GM19240 (cell line): ENCODE measurements around the gene RPL11.
"Not testable (repeated sequence)": the region's sequence is repeated elsewhere in the genome, so short reads cannot be mapped to it uniquely, and the experiment has no call there.

Experiments used
- DNase-seq: peaks from one replicate; pipeline ENCODE4 v3.0.0; 2011; ENCODE audit warnings: low spot score; ENCODE audit not compliant: insufficient read length

The RPL11 gene

GRCh38 chr1:23684415-23684814, 7.2 kb upstream of the RPL11 start:
- no peak for DNase-seq

GRCh38 chr1:23685197-23685596, 6.4 kb upstream of the RPL11 start:
- DNase-seq, result not testable (repeated sequence)

- not testable (repeated sequence) for DNase-seq
Observed at GRCh38 chr1:23687680-23688079, 3.9 kb upstream of the RPL11 start.

GRCh38 chr1:23688281-23688680, 3.3 kb upstream of the RPL11 start:
- DNase-seq, result not testable (repeated sequence)

GRCh38 chr1:23692308-23692871, 784 bp downstream of the RPL11 start:
- DNase-seq, result no peak

GRCh38 chr1:23693599-23693998, 2.0 kb downstream of the RPL11 start:
- DNase-seq, result no peak

GRCh38 chr1:23694371-23694770, 2.8 kb downstream of the RPL11 start:
- no peak for DNase-seq

- DNase-seq, result no peak
Observed at GRCh38 chr1:23695667-23696066, 4.1 kb downstream of the RPL11 start.

GRCh38 chr1:23696335-23696989, 4.9 kb downstream of the RPL11 start:
- no peak for DNase-seq

GRCh38 chr1:23698466-23698865, 6.9 kb downstream of the RPL11 start:
- no peak for DNase-seq

GRCh38 chr1:23699280-23700179, 7.9 kb downstream of the RPL11 start:
- no peak for DNase-seq

GRCh38 chr1:23701310-23701709, 9.7 kb downstream of the RPL11 start:
- no peak for DNase-seq

GRCh38 chr1:23701996-23702395, 10.4 kb downstream of the RPL11 start:
- no peak for DNase-seq

- DNase-seq, result no peak
Observed at GRCh38 chr1:23704834-23705495, 13.4 kb downstream of the RPL11 start.

- DNase-seq, result no peak
Observed at GRCh38 chr1:23709229-23709628, 17.6 kb downstream of the RPL11 start.

GRCh38 chr1:23718482-23718881, 26.9 kb downstream of the RPL11 start:
- DNase-seq, result no peak

- no peak for DNase-seq
Observed at GRCh38 chr1:23719162-23719820, 27.7 kb downstream of the RPL11 start.

GRCh38 chr1:23720256-23720995, 28.8 kb downstream of the RPL11 start:
- DNase-seq, result no peak

- DNase-seq, result no peak
Observed at GRCh38 chr1:23722652-23723051, 31.0 kb downstream of the RPL11 start.

GRCh38 chr1:23726686-23727085, 35.1 kb downstream of the RPL11 start:
- DNase-seq, result no peak
